HL-60 (cell line): ENCODE data around the gene RELN.

Experiments used
- GABPA ChIP-seq: IDR thresholded peaks from 2 replicates; pipeline ENCODE4 v1.6.1; 2012; ENCODE audit warnings: low read depth
- POLR2AphosphoS5 ChIP-seq: IDR thresholded peaks from 2 replicates; pipeline ENCODE4 v1.6.1; 2012; ENCODE audit warnings: low read depth
- TF ChIP-seq, protein P1 (sequence below): IDR thresholded peaks from one replicate; pipeline ENCODE4 v1.5.1; 2011; ENCODE audit warnings: low read length, control low read depth, inconsistent platforms; ENCODE audit not compliant: insufficient read depth

DNA sequence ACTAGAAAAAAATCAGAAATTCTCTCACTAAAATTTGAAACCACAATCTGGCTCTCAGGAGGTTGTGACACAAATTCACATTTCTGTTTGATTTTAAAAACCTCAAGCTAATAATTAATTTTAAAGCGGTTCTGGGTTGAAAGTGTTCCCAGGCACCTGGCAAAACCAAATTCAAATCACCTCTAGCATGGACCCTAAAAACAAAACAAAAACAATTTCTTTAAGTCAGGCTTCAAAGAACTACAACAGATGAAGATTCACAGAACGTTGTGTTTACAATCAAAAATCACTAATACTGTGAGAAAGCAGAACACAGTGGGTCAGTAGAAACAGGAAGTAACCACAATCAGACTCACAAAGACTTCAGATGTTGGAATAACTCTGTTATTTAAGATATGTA is 7.2 kb upstream of the RELN start:
- TF ChIP-seq, protein P1, sequence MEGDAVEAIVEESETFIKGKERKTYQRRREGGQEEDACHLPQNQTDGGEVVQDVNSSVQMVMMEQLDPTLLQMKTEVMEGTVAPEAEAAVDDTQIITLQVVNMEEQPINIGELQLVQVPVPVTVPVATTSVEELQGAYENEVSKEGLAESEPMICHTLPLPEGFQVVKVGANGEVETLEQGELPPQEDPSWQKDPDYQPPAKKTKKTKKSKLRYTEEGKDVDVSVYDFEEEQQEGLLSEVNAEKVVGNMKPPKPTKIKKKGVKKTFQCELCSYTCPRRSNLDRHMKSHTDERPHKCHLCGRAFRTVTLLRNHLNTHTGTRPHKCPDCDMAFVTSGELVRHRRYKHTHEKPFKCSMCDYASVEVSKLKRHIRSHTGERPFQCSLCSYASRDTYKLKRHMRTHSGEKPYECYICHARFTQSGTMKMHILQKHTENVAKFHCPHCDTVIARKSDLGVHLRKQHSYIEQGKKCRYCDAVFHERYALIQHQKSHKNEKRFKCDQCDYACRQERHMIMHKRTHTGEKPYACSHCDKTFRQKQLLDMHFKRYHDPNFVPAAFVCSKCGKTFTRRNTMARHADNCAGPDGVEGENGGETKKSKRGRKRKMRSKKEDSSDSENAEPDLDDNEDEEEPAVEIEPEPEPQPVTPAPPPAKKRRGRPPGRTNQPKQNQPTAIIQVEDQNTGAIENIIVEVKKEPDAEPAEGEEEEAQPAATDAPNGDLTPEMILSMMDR = no peak
- no peak for TF ChIP-seq GABPA
- TF ChIP-seq POLR2AphosphoS5 = no peak
